CD4-positive, alpha-beta T cell treated with Interleukin-10 for 1 hour (primary cell): Measurements from ENCODE around the gene HOXA6.

Experiments used
- DNase-seq: peaks from one replicate; pipeline ENCODE4 v3.0.0-alpha.2; 2020

HOXA6 gene

GRCh38 chr7:27149842-27150567, 2.4 kb upstream of the HOXA6 start:
- no peak for DNase-seq

- no peak for DNase-seq
These were observed 1.4 kb upstream of the HOXA6 start for GRCh38 chr7:27148756-27149641.

GRCh38 chr7:27148031-27148755, 619 bp upstream of the HOXA6 start:
- no peak for DNase-seq

GRCh38 chr7:27146491-27147198, 929 bp downstream of the HOXA6 start:
- no peak for DNase-seq

- DNase-seq: no peak
These were observed 1.6 kb downstream of the HOXA6 start for GRCh38 chr7:27145914-27146412.

- DNase-seq: no peak
These were observed 2.2 kb downstream of the HOXA6 start for GRCh38 chr7:27145165-27145913.

- no peak for DNase-seq
These were observed 2.8 kb downstream of the HOXA6 start for GRCh38 chr7:27144781-27145164.

GRCh38 chr7:27143950-27144780, 3.4 kb downstream of the HOXA6 start:
- DNase-seq: no peak

- no peak for DNase-seq
These were observed 4.3 kb downstream of the HOXA6 start, which contains the start of gene HOXA5 for GRCh38 chr7:27143023-27143949. TSS of gene HOXA5 (minus strand) at chr7:27143681. CDS start at chr7:27143607, 74 bp downstream.

GRCh38 chr7:27142580-27143022, 5.0 kb downstream of the HOXA6 start:
- DNase-seq: no peak

- DNase-seq: no peak
These were observed 5.5 kb downstream of the HOXA6 start for GRCh38 chr7:27141923-27142579.

- DNase-seq: no peak
These were observed 6.2 kb downstream of the HOXA6 start for GRCh38 chr7:27141137-27141922.

GRCh38 chr7:27140126-27140857, 7.3 kb downstream of the HOXA6 start:
- no peak for DNase-seq

GRCh38 chr7:27139334-27140125, 8.0 kb downstream of the HOXA6 start:
- DNase-seq: no peak

GRCh38 chr7:27138985-27139333, 8.6 kb downstream of the HOXA6 start:
- no peak for DNase-seq

- no peak for DNase-seq
These were observed 9.1 kb downstream of the HOXA6 start for GRCh38 chr7:27138472-27138871.
